Epidermal melanocyte (primary cell): Measurements from ENCODE around the gene GLI3.

ENCODE experiments used
- DNase-seq: peaks from one replicate; pipeline ENCODE4 v3.0.0; 2011; ENCODE audit warnings: low spot score; ENCODE audit not compliant: insufficient read length

The GLI3 gene

DNA sequence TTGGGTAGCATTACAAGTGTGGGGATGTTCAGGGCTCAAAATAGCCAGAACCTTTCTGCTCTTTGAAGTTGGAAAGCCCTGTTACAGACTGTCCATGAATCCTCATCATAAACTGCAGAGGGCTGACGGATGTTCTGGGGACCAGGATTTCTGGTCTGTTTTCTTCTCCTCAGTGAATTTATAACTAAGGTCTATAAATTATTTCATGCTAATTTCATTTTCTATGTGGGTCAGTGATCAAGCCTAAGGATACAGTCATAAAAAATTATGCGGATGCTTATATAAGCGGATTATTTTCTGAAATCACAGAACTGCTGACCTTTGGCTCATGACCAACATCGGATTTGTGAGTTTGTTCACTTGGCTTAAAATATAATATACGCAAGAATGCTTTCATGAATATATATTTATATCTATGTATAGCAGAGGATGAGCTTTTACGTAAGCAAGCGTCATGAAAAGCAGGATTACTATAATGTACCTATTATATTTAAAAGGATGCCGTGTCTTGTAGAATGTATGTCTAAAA is 263.7 kb downstream of the GLI3 start:
- no peak for DNase-seq

GRCh38 chr7:41972776-41973175 is 264.2 kb downstream of the GLI3 start:
- DNase-seq, result no peak

- no peak for DNase-seq
Measured at GRCh38 chr7:41972270-41972669, 264.7 kb downstream of the GLI3 start.

DNA sequence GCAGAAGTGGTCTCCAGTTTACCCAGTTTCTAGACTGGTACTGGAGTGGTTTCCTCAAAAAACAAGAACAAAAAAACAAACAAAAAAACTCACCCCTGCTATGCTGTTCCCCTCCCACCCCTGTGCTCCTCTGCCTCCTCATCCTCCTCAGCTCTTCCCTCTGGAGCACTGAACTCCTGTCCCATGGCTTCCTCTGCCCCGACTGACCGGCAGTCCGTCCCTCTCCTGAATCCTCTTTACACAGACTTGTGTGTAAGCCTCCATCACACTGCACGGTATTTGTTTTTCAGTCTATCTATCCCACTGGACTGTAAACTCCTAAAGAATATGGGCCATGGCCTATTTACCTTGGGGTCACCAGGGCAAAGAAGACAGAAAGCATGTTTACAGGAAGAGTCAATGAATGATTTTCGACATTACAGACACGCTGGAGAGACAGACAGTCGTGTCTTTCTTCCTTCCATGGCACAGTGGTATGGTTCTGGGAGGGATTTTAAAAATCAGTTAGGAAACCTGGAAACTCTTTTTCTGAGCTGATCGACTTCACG is 265.3 kb downstream of the GLI3 start:
- no peak for DNase-seq

DNA sequence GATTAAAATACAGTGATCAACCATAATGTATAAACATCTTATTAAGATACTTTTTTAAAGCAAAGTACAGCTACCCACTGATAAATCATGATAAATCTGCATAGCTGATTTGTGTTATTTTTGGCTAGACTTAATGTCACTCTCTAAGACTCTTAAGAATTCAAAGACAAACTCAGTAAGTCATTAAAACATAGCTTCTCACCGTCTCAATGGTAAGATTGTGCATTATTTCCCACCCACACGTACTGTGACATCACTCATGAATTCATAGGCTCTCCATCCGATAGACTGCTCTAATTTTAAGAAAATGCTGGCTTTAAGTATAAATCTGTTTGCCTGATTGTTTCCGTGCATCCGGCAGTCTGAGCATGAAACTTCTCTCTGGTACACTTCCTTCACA is 266.1 kb downstream of the GLI3 start:
- DNase-seq, result no peak

GRCh38 chr7:41969561-41970105 is 267.4 kb downstream of the GLI3 start:
- no peak for DNase-seq

- DNase-seq, result no peak
Measured at GRCh38 chr7:41967156-41967555, 269.9 kb downstream of the GLI3 start.

- DNase-seq, result no peak
Measured at GRCh38 chr7:41965951-41966505, 271.0 kb downstream of the GLI3 start.

DNA sequence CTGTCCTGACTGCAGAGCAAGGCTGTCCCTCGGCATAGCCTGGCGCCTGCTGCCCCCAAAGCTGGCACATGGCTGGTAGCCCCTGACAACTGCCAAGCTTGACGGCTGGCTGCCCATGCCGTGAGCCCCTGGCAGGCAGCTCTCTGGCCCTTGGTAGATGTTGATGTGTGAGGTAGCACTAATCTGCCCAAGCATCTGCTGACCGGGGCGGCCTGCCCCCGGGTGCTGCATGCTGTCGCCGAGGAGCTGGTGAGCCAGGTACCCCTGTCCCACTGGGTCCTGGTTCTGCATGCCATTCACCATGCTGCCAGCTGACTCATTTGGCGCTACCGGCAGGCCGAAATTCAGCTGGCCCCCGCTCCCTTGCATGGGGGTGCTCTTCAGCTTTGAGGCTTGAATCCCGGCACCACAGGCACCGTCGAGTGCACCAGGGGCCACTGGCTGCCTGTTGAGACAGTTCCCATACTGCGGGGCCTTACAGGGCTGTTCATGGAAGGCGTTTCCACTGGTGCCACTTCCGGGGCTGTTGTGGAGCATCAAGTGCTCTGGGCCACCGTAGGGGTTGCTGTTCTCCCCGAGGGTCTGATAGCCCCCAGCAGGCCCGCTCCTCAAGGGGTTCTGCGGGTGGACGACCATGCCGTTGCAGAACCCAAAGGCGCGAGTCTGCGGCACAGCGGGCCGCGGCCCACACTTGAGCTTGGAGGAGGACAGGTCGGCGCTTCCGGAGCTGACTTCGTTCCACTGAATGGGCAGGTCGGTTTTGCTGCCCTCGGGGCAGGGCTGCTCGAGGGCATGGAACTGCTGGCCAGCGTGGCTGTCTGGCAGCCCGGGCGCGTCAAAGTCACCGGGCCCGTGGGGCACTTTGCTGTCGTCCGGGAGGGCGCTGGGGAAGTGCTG is 271.9 kb downstream of the GLI3 start:
- DNase-seq, result no peak

GRCh38 chr7:41964183-41964753 is 272.7 kb downstream of the GLI3 start:
- no peak for DNase-seq

GRCh38 chr7:41956705-41957104 is 280.3 kb downstream of the GLI3 start:
- DNase-seq, result no peak

DNA sequence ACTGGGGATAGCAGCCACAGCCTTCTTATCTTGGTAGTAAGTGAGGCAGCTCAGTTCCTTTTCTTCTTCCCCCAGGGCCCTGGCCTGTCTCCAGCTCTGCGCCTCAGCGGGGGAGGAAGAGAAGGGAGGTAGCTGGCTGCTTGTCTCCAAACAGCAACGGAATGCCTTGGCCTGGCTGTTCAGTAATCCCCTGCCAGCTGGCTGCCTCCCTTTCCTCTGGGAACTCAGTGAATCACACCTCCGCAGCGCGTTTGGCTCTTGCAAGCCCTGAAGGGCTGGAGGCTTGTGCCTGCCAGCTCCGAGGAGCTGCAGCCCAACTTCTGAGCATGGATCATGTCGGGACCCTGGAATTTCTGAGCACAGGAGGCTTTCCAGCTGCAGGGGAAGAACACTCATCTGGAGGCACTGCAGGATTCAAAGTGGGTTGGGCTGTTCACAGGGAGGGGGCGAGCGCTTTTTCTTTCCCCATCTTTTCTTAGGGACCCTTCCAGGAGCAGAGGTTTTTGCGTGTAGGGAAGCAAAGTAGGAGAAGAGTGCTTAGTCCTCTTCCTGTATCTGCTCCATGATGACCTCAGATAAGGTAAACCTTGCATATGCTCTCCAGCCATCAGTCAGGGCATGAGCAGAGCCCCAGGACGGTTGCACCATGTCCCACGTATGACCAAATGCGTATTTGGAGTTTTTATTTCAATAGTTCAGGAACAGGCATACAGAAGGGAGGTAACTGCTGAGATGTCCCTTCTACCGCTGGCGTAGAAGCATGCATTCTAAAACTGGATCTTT is 280.9 kb downstream of the GLI3 start:
- DNase-seq, result peak; percentile 95

DNA sequence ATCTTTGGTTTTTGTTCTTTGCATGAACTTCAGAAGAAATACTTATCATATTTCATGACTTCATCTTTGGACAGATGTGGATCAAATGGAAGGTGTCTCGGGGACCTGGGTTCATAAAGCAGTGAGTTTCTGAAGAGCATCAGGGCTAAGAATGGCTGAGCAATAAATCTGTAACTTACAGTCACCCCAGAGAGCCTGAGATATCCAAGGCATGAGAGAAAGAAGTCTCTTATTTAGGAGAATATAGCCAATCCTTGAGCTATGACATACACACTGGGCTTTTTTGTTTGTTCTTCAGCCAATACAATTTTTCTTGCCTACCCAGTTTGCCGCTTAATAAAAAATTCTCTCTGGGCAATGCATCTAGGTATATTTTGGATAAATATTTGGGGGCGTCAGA is 281.6 kb downstream of the GLI3 start:
- DNase-seq, result no peak

GRCh38 chr7:41954976-41955375 is 282.0 kb downstream of the GLI3 start:
- DNase-seq, result no peak

DNA sequence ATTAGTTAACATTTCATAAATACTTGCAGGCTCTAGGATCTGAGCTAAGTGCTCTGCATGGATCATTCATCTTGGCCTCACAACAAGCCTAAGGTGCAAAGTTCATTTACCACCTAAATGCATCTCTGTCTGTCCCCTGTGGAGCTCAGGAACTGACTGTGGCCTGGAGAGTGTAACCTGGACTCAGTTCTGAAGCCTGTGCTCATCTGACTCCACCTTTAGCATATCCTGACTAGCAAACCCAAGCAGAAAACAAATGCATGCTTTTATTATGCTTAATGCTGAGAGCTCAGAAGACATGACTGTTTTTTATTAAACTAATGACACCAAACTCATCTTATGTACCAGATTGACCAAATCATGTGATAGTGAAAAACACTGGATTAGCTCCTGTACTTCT is 288.5 kb downstream of the GLI3 start:
- DNase-seq, result no peak

- no peak for DNase-seq
Measured at GRCh38 chr7:41943094-41943577, 293.9 kb downstream of the GLI3 start.

GRCh38 chr7:41942468-41943093 is 294.4 kb downstream of the GLI3 start:
- DNase-seq, result no peak

- DNase-seq, result peak; percentile 60
Measured at GRCh38 chr7:41940760-41941343, 296.2 kb downstream of the GLI3 start.

GRCh38 chr7:41938371-41938770 is 298.6 kb downstream of the GLI3 start:
- DNase-seq, result no peak

GRCh38 chr7:41933427-41933826 is 303.6 kb downstream of the GLI3 start:
- no peak for DNase-seq
